Measurements from ENCODE around the gene PPP2R2D.

The PPP2R2D gene

GRCh38 chr10:131996466-131997365 is 95.9 kb downstream of the PPP2R2D start:
- no peak for DNase-seq (ENCODE audit: low read depth in 2 of 2)

- no peak for DNase-seq (ENCODE audit: low read depth in 2 of 2)
Measured at GRCh38 chr10:131997366-131998049, 96.7 kb downstream of the PPP2R2D start.

- no peak for DNase-seq (ENCODE audit: low read depth in 2 of 2)
Measured at GRCh38 chr10:131998050-131998844, 97.4 kb downstream of the PPP2R2D start.

- no peak for DNase-seq (ENCODE audit: low read depth in 2 of 2)
Measured at GRCh38 chr10:131998845-131999681, 98.3 kb downstream of the PPP2R2D start.

- no peak for DNase-seq (ENCODE audit: low read depth in 2 of 2)
Measured at GRCh38 chr10:132001238-132001972, 100.6 kb downstream of the PPP2R2D start.

- DNase-seq (ENCODE audit: low read depth in 2 of 2): no peak
Measured at GRCh38 chr10:132002004-132002403, 101.2 kb downstream of the PPP2R2D start.

GRCh38 chr10:132003282-132003924 is 102.6 kb downstream of the PPP2R2D start:
- no peak for DNase-seq (ENCODE audit: low read depth in 2 of 2)

- DNase-seq (ENCODE audit: low read depth in 2 of 2): no peak
Measured at GRCh38 chr10:132004052-132004451, 103.2 kb downstream of the PPP2R2D start.

GRCh38 chr10:132005147-132005546 is 104.3 kb downstream of the PPP2R2D start:
- no peak for DNase-seq (ENCODE audit: low read depth in 2 of 2)

GRCh38 chr10:132006966-132007365 is 106.2 kb downstream of the PPP2R2D start:
- DNase-seq (ENCODE audit: low read depth in 2 of 2): no peak

- DNase-seq (ENCODE audit: low read depth in 2 of 2): no peak
Measured at GRCh38 chr10:132007681-132008080, 106.9 kb downstream of the PPP2R2D start.
